GM23338 (cell line): ENCODE measurements around the gene PTPRN2. TPM values are rescaled to one million over a fixed set of nuclear protein-coding genes. Genes with fewer than 3 reads are reported as not detected.
A peak's percentile ranks its signal among the peaks of the same experiment; 100 is the strongest.

Experiments
- ATAC-seq: fragments of 200-7000 bp; cut with Tn5 transposase; 3 replicates; pipeline ENCODE4 v1.9.1; 2020
- DNase-seq: peaks from one replicate; pipeline ENCODE4 v3.0.0-alpha.2; 2015; ENCODE audit warnings: low spot score
- H2AFZ ChIP-seq: fragments of 200-600 bp; sonication (generic); 2 replicates; pipeline ENCODE4 v1.8.0; 2016; ENCODE audit warnings: antibody characterized with exemption, mild to moderate bottlenecking, moderate library complexity
- H3F3A ChIP-seq: fragments of 200-600 bp; sonication (generic); replicated peaks from 2 replicates; pipeline ENCODE4 v1.8.0; 2017; ENCODE audit warnings: antibody characterized with exemption, mixed run types, low read depth
- H3K27ac ChIP-seq: fragments of 200-600 bp; sonication (generic); 2 replicates; pipeline ENCODE4 v1.6.1; 2016; ENCODE audit warnings: low read depth
- H3K27me3 ChIP-seq: fragments of 200-600 bp; sonication (generic); 2 replicates; pipeline ENCODE4 v1.8.0; 2016; ENCODE audit warnings: mild to moderate bottlenecking, mixed run types, moderate library complexity; ENCODE audit not compliant: insufficient read depth
- H3K36me3 ChIP-seq: fragments of 200-600 bp; sonication (generic); 2 replicates; pipeline ENCODE4 v1.8.0; 2016; ENCODE audit warnings: mild to moderate bottlenecking; ENCODE audit not compliant: insufficient read depth
- H3K4me1 ChIP-seq: fragments of 200-600 bp; sonication (generic); 2 replicates; pipeline ENCODE4 v1.8.0; 2016; ENCODE audit warnings: mild to moderate bottlenecking, moderate library complexity; ENCODE audit not compliant: insufficient read depth
- H3K4me2 ChIP-seq: fragments of 200-600 bp; sonication (generic); 2 replicates; pipeline ENCODE4 v1.7.1; 2017; ENCODE audit warnings: mixed run types
- H3K4me3 ChIP-seq: fragments of 200-600 bp; sonication (generic); 2 replicates; pipeline ENCODE4 v1.6.1; 2016; ENCODE audit warnings: mixed run types
- H3K79me2 ChIP-seq: fragments of 200-600 bp; sonication (generic); replicated peaks from 2 replicates; pipeline ENCODE4 v1.8.0; 2017; ENCODE audit warnings: mild to moderate bottlenecking; ENCODE audit not compliant: insufficient read depth
- H3K9me2 ChIP-seq: fragments of 200-600 bp; sonication (generic); 2 replicates; pipeline ENCODE4 v1.8.0; 2017; ENCODE audit not compliant: insufficient read depth
- H4K20me1 ChIP-seq: fragments of 200-600 bp; sonication (generic); replicated peaks from 2 replicates; pipeline ENCODE4 v1.8.0; 2017; ENCODE audit warnings: mild to moderate bottlenecking; ENCODE audit not compliant: insufficient read depth
- H3K27ac Mint-ChIP-seq: 2 replicates; pipeline ENCODE4 v1.8.0; 2020; ENCODE audit warnings: inconsistent platforms, mild to moderate bottlenecking, moderate library complexity, mixed read lengths
- H3K27me3 Mint-ChIP-seq: 3 replicates; pipeline ENCODE4 v1.8.0; 2022; ENCODE audit warnings: low read depth, mild to moderate bottlenecking, moderate library complexity, mixed read lengths, inconsistent platforms; ENCODE audit not compliant: insufficient read depth, poor library complexity
- H3K36me3 Mint-ChIP-seq: 3 replicates; pipeline ENCODE4 v1.8.0; 2021; ENCODE audit warnings: low read depth, mild to moderate bottlenecking, inconsistent platforms, moderate library complexity, mixed read lengths
- H3K4me1 Mint-ChIP-seq: 3 replicates; pipeline ENCODE4 v1.8.0; 2020; ENCODE audit warnings: mild to moderate bottlenecking, inconsistent platforms, mixed read lengths
- H3K4me3 Mint-ChIP-seq: 3 replicates; pipeline ENCODE4 v1.8.0; 2021; ENCODE audit warnings: moderate library complexity, mild to moderate bottlenecking, inconsistent platforms, mixed read lengths
- H3K9me3 Mint-ChIP-seq: 3 replicates; pipeline ENCODE4 v1.8.0; 2020; ENCODE audit warnings: moderate library complexity, mild to moderate bottlenecking, inconsistent platforms, mixed read lengths
- CREB1 ChIP-seq: fragments of 250-450 bp; sonication (Bioruptor Pico); IDR thresholded peaks from 2 replicates; pipeline ENCODE4 v1.5.0; 2020; ENCODE audit warnings: low read depth, mild to moderate bottlenecking, moderate library complexity
- CTCF ChIP-seq, 2 experiments: fragments of 200-600 bp in 1 of 2; sonication (generic) in 1 of 2; conservative IDR thresholded peaks; 2 replicates each; pipeline versions ENCODE4 v1.5.1 to v1.6.1; 2016 to 2017; ENCODE audit warnings: antibody characterized with exemption in 2 of 2, low read depth in 2 of 2, mild to moderate bottlenecking in 2 of 2, moderate library complexity in 1 of 2
- ETS1 ChIP-seq: IDR thresholded peaks from 2 replicates; pipeline ENCODE4 v1.6.1; 2016; ENCODE audit warnings: antibody characterized with exemption
- EZH2 ChIP-seq: fragments of 200-600 bp; sonication (generic); IDR thresholded peaks from one replicate; pipeline ENCODE4 v1.8.0; 2017; ENCODE audit warnings: antibody characterized with exemption, mild to moderate bottlenecking, low read depth; ENCODE audit not compliant: unreplicated experiment
- EZH2phosphoT487 ChIP-seq: fragments of 200-600 bp; sonication (generic); IDR thresholded peaks from one replicate; pipeline ENCODE4 v1.8.1; 2018; ENCODE audit warnings: antibody characterized with exemption; ENCODE audit not compliant: unreplicated experiment
- JUNB ChIP-seq: IDR thresholded peaks from one replicate; pipeline ENCODE4 v1.6.1; 2016; ENCODE audit warnings: antibody characterized with exemption; ENCODE audit not compliant: unreplicated experiment
- NANOG ChIP-seq: IDR thresholded peaks from 2 replicates; pipeline ENCODE4 v1.6.1; 2016; ENCODE audit warnings: antibody characterized with exemption, borderline replicate concordance
- POLR2AphosphoS5 ChIP-seq: IDR thresholded peaks from 2 replicates; pipeline ENCODE4 v1.6.1; 2016; ENCODE audit warnings: antibody characterized with exemption, low read depth
- REST ChIP-seq: IDR thresholded peaks from one replicate; pipeline ENCODE4 v1.6.1; 2018; ENCODE audit warnings: antibody characterized with exemption; ENCODE audit not compliant: unreplicated experiment
- STAT1 ChIP-seq: IDR thresholded peaks from one replicate; pipeline ENCODE4 v1.6.1; 2016; ENCODE audit warnings: antibody characterized with exemption; ENCODE audit not compliant: unreplicated experiment
- ZNF114 ChIP-seq: fragments of 250-450 bp; sonication (Bioruptor Pico); IDR thresholded peaks from 2 replicates; pipeline ENCODE4 v1.5.0; 2020; ENCODE audit warnings: mild to moderate bottlenecking, moderate library complexity
- ZNF331 ChIP-seq: fragments of 250-450 bp; sonication (Bioruptor Pico); IDR thresholded peaks from 2 replicates; pipeline ENCODE4 v1.5.0; 2020; ENCODE audit warnings: low read depth, mild to moderate bottlenecking, moderate library complexity
- ZNF462 ChIP-seq: fragments of 250-450 bp; sonication (Bioruptor Pico); IDR thresholded peaks from 2 replicates; pipeline ENCODE4 v1.5.0; 2020; ENCODE audit warnings: mild to moderate bottlenecking, moderate library complexity
- polyA plus RNA-seq: library from polyadenylated mRNA; unstranded; fragments of >200 nt; fragmentation: Nextera tagmentation; extraction: Ambion mirVana; gene quantifications from 2 replicates; pipeline ENCODE4 v1.2.1, GENCODE V29; 2016
- total RNA-seq: library from RNA; depleted of rRNA; stranded (reverse); fragments of >200 nt; shearing (Covaris generic); gene quantifications from 2 replicates; pipeline ENCODE4 v1.2.3, GENCODE V29; 2014

The PTPRN2 gene
- total and polyA plus RNA-seq, 2 experiments from 2014 or later, result 0.87 to 4.0 TPM

- Mint-ChIP-seq H3K36me3 (peaks cover 36% of the 10 kb centered on the region), H3K9me3 (peaks cover 80% of the 10 kb centered on the region), H3K4me3 (no peak overlapping the region), H3K27ac (no peak overlapping the region; the same call in 1 of the 2 replicates), H3K4me1 (peaks cover 6% of the 10 kb centered on the region), H3K27me3 (peaks cover 13% of the 10 kb centered on the region)
- H4K20me1 ChIP-seq, result no peaks in the 10 kb centered on the region
- H3F3A ChIP-seq, result no peaks in the 10 kb centered on the region
- no peaks in the 10 kb centered on the region for H3K9me2 ChIP-seq
- TF ChIP-seq STAT1, result no peak
- no peak for TF ChIP-seq EZH2
- no peak for TF ChIP-seq REST
- no peak for TF ChIP-seq CREB1 (CRISPR knock-in tag)
- TF ChIP-seq ZNF331 (CRISPR knock-in tag), result no peak
- TF ChIP-seq EZH2phosphoT487, result no peak
- TF ChIP-seq CTCF (conservative IDR thresholded peaks at IDR 0.05; ENCODE audit: low read depth in 2 of 2), result no peak
- no peak for TF ChIP-seq NANOG
- TF ChIP-seq JUNB, result no peak
- TF ChIP-seq ZNF462, result no peak
- TF ChIP-seq POLR2AphosphoS5, result no peak
- no peak for TF ChIP-seq ZNF114 (CRISPR knock-in tag)
- no peak for TF ChIP-seq ETS1
- no peaks in the 10 kb centered on the region for H3K36me3 ChIP-seq
- no peak for ATAC-seq
- H3K27ac ChIP-seq, result no peak overlapping the region
- H3K4me3 ChIP-seq, result no peak overlapping the region
- H3K79me2 ChIP-seq, result no peaks in the 10 kb centered on the region
- H3K4me1 ChIP-seq, result peaks cover 7% of the 10 kb centered on the region; the same call in 1 of the 2 replicates
- no peak for DNase-seq
- no peaks in the 10 kb centered on the region for H3K27me3 ChIP-seq
- H3K4me2 ChIP-seq, result no peak overlapping the region
- peak overlapping the region; percentile 56; the same call in 1 of the 2 replicates for H2AFZ ChIP-seq
Measured at GRCh38 chr7:158431941-158432347, 155.7 kb downstream of the PTPRN2 start.
